H1 (cell line): ENCODE results near the gene P2RY11.

ENCODE experiments used
- ATF2 ChIP-seq: IDR thresholded peaks from 2 replicates; pipeline ENCODE4 v1.6.1; 2012; ENCODE audit warnings: low read length, inconsistent platforms
- CTCF ChIP-seq, 3 experiments: IDR thresholded peaks; 1 replicate in 2 of 3; 2 replicates in 1 of 3; pipeline versions ENCODE4 v1.5.1 to v1.6.1; 2011; ENCODE audit warnings: low read length in 3 of 3, mild to moderate bottlenecking in 3 of 3, inconsistent platforms in 2 of 3, low read depth in 1 of 3, moderate library complexity in 1 of 3; ENCODE audit not compliant: insufficient read depth in 1 of 3; ENCODE audit errors: control extremely low read depth in 1 of 3
- EZH2 ChIP-seq: fragments of 200-600 bp; sonication (generic); IDR thresholded peaks from 2 replicates; pipeline ENCODE4 v1.7.1; 2012; ENCODE audit warnings: low read depth, mild to moderate bottlenecking, moderate library complexity, low read length, inconsistent platforms; ENCODE audit not compliant: severe bottlenecking
- NRF1 ChIP-seq: IDR thresholded peaks from 2 replicates; pipeline ENCODE4 v1.6.1; 2011; ENCODE audit warnings: mild to moderate bottlenecking, low read depth, low read length, improper control_type of control experiment
- POLR2A ChIP-seq, 2 experiments: IDR thresholded peaks; 1 replicate in 1 of 2; 2 replicates in 1 of 2; pipeline ENCODE4 v1.6.1; 2011; ENCODE audit warnings: low read depth in 2 of 2, low read length in 2 of 2, mild to moderate bottlenecking in 2 of 2; ENCODE audit errors: control extremely low read depth in 1 of 2
- POLR2AphosphoS5 ChIP-seq: IDR thresholded peaks from 2 replicates; pipeline ENCODE4 v1.6.1; 2011; ENCODE audit warnings: low read depth, low read length
- RAD21 ChIP-seq, 2 experiments: IDR thresholded peaks in 1 of 2; conservative IDR thresholded peaks in 1 of 2; 2 replicates each; pipeline ENCODE4 v1.6.1; 2011; ENCODE audit warnings: low read depth in 2 of 2, low read length in 2 of 2, improper control_type of control experiment in 1 of 2, inconsistent platforms in 1 of 2, mild to moderate bottlenecking in 1 of 2, moderate library complexity in 1 of 2
- SIN3A ChIP-seq, 2 experiments: IDR thresholded peaks in 1 of 2; conservative IDR thresholded peaks in 1 of 2; 2 replicates each; pipeline ENCODE4 v1.6.1; 2011 to 2012; ENCODE audit warnings: low read length in 2 of 2, improper control_type of control experiment in 1 of 2, low read depth in 1 of 2, mild to moderate bottlenecking in 1 of 2
- SIRT6 ChIP-seq: IDR thresholded peaks from one replicate; pipeline ENCODE4 v1.7.1; 2012; ENCODE audit warnings: low read length, inconsistent platforms

- TF ChIP-seq RAD21 (IDR thresholded peaks at IDR 0.05 in 1 of 2, conservative IDR thresholded peaks at IDR 0.05 in 1 of 2; ENCODE audit: low read depth in 2 of 2, low read length in 2 of 2) = no peak
- no peak for TF ChIP-seq POLR2A (IDR thresholded peaks at IDR 0.05; ENCODE audit: control extremely low read depth in 1 of 2, low read depth in 2 of 2, low read length in 2 of 2)
- no peak for TF ChIP-seq EZH2
- no peak for TF ChIP-seq ATF2
- no peak for TF ChIP-seq POLR2AphosphoS5
- TF ChIP-seq CTCF (IDR thresholded peaks at IDR 0.05; ENCODE audit: control extremely low read depth in 1 of 3, insufficient read depth in 1 of 3, low read depth in 1 of 3, low read length in 3 of 3) = peak in 1 of 3 experiments; percentile 16; a peak in 1 of 4 replicates
- TF ChIP-seq NRF1 = no peak
- no peak for TF ChIP-seq SIRT6
- no peak for TF ChIP-seq SIN3A (conservative IDR thresholded peaks at IDR 0.05 in 1 of 2, IDR thresholded peaks at IDR 0.05 in 1 of 2; ENCODE audit: low read depth in 1 of 2, low read length in 2 of 2)
Observed at GRCh38 chr19:10155839-10156238, 44.3 kb downstream of the P2RY11 start.
